Right lobe of liver (tissue), 6 donors: Measurements from ENCODE around the gene TNFRSF4. TPM values are rescaled to one million over a fixed set of nuclear protein-coding genes. Genes with fewer than 3 reads are reported as not detected.

Experiments
- ATAC-seq, 4 donors: fragments of 200-7000 bp; cut with Tn5 transposase; one replicate each; pipeline ENCODE4 v1.9.1; 2020; ENCODE audit warnings: mild to moderate bottlenecking in 4 of 4, moderate library complexity in 4 of 4
- DNase-seq, 3 donors: peaks; one replicate each; pipeline ENCODE4 v3.0.0-alpha.2; 2020
- H3K27ac ChIP-seq, 3 donors: fragments of 200-600 bp; one replicate each; pipeline ENCODE4 v1.8.0; 2022
- H3K27me3 ChIP-seq, 2 donors: fragments of 200-600 bp; one replicate each; pipeline ENCODE4 v1.8.0; 2022
- H3K36me3 ChIP-seq, 4 donors: fragments of 200-600 bp; sonication (generic) in 1 of 4; one replicate each; pipeline versions ENCODE4 v1.5.1 to v1.8.0; 2017 to 2022; ENCODE audit warnings: control low read depth in 1 of 4
- H3K4me1 ChIP-seq, 4 donors: fragments of 200-600 bp; sonication (generic) in 1 of 4; one replicate each; pipeline versions ENCODE4 v1.5.1 to v1.8.0; 2017 to 2022; ENCODE audit warnings: control low read depth in 1 of 4
- H3K4me3 ChIP-seq, 3 donors: fragments of 200-600 bp; one replicate each; pipeline ENCODE4 v1.8.0; 2022
- H3K9me3 ChIP-seq, 4 donors: fragments of 200-600 bp; sonication (generic) in 1 of 4; one replicate each; pipeline versions ENCODE4 v1.5.1 to v1.8.0; 2017 to 2022; ENCODE audit warnings: control low read depth in 1 of 4
- CTCF ChIP-seq, 4 donors: fragments of 200-600 bp in 3 of 4; fragments of 450-650 bp in 1 of 4; IDR thresholded peaks; one replicate each; pipeline versions ENCODE4 v1.5.1 to v1.8.0; 2016 to 2022; ENCODE audit warnings: antibody characterized with exemption in 4 of 4, mild to moderate bottlenecking in 2 of 4
- POLR2A ChIP-seq: fragments of 450-650 bp; IDR thresholded peaks from one replicate; pipeline ENCODE4 v1.6.1; 2017; ENCODE audit warnings: antibody characterized with exemption, mild to moderate bottlenecking
- WGBS: methylation state at CpG from one replicate; pipeline ENCODE4 v1.1.6; 2018; ENCODE audit warnings: low coverage, low lambda C conversion rate; ENCODE audit not compliant: insufficient coverage; ENCODE audit errors: missing lambda C conversion rate; 5-methylcytosine and 5-hydroxymethylcytosine counted together
- intact Hi-C, 2 donors: fragments of 100-400 bp; cut with DNase I; formaldehyde crosslinking; loops; one replicate each; pipeline versions ENCODE4 v1.11.2 to v1.14.1; 2022
- total RNA-seq, 6 experiments: library from RNA; depleted of rRNA in 2 of 6; stranded (reverse); fragments of >200 nt in 2 of 6; fragmentation: NEBNext Ultra II Directional in 3 of 6; extraction: Animal tissue kit (Norgen Biotek cat#: 25700) in 3 of 6; gene quantifications; one replicate each; pipeline versions ENCODE4 v1.1.0 to v1.2.4, GENCODE V29; 2016 to 2023
- donor health status: DM: no; HTN: yes; CAD: no.
- donor health status: DM: no; HTN: no; CAD: no.
- donor health status: DM: no; HTN: no; CAD: no.
- donor health status: DM: no; HTN: yes; CAD: no.
- donor health status: DM: no; HTN: yes; CAD: no.

The TNFRSF4 gene
- total RNA-seq, 6 experiments from 2014 or later, result 0.20 to 0.99 (median 0.28) TPM; not detected in 2

DNA sequence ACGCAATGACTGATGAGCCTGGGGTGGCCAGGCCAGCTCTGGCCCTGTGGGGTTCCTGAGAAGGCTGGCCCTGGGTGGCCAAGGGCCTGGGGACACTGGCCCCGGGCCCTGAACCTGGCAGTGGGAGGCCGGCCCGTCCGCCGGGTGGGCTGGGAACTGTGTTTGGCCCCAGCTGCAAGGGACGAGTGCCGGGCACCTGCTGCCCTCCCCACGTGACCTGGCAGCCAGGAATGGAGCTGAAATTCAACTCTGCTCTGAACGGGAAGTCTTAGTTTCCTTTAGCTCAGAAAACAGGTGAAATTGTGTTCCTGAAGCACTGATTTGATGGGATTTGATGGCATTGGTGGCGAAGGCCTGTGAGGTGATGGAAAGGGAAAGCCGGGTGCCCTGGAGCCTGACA lies 48.5 kb downstream of the TNFRSF4 start:
- H3K27ac ChIP-seq, result no peak overlapping the region
- intact Hi-C loops, result no loop called here
- TF ChIP-seq POLR2A, result no peak
- TF ChIP-seq CTCF (IDR thresholded peaks at IDR 0.05), result no peak
- DNase-seq (no peak), ATAC-seq (no peak)
- H3K36me3 ChIP-seq, result no peaks in the 10 kb centered on the region
- H3K4me3 ChIP-seq, result no peak overlapping the region
- no peaks in the 10 kb centered on the region for H3K9me3 ChIP-seq
- WGBS, result 60% methylated on average over 3 of the region's 12 CpGs
- no peaks in the 10 kb centered on the region for H3K4me1 ChIP-seq
- H3K27me3 ChIP-seq, result no peaks in the 10 kb centered on the region

DNA sequence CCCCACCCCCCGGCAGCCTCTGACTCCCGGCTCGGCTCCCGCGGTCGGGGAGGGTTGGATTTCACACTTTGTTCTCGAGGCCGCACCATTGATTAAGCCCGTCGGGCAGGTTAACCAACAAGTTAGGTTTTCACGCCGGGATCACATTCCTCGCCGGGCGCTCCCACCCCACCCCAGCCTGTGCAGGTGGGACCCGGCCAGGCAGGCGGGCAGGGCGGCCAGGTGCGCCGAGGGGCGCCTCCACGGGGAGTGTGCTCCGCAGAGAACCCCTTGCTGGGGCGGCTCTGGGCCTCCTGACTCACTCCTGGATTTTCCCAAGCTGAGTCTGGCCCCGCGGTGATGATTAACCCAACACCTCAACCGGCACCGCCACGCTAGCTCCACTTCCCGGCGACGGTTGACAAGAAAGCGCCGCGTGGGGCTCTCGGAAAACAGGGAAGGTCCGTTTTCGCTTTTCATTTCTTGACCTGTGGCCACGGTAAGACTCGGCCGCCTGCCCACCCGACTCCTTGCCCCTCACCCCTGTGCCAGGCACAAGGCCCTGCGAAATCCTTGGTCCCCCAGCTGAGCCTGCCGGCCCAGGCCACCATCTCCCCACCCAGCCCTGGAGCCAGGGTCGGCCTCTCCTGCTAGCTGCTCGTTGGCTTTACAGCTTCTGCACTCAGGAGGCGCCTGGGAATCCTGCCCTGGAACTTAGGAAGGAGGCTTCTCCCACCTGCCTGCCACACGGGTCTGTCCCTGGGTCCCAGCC lies 49.1 kb downstream of the TNFRSF4 start:
- peak in 2 of 4 donors; percentile 16 to 65 for ATAC-seq
- Histone ChIP-seq H3K27me3 (no peaks in the 10 kb centered on the region), H3K36me3 (no peaks in the 10 kb centered on the region), H3K27ac (no peak overlapping the region), H3K4me1 (no peaks in the 10 kb centered on the region), H3K9me3 (no peaks in the 10 kb centered on the region), H3K4me3 (no peak overlapping the region)
- 33% methylated on average over 19 of the region's 48 CpGs for WGBS
- intact Hi-C loops, result no loop called here
- TF ChIP-seq POLR2A (no peak), CTCF (IDR thresholded peaks at IDR 0.05) (no peak)
- no peak for DNase-seq

- Histone ChIP-seq H3K4me3 (no peak overlapping the region), H3K27ac (no peak overlapping the region), H3K9me3 (no peaks in the 10 kb centered on the region), H3K36me3 (no peaks in the 10 kb centered on the region), H3K27me3 (no peaks in the 10 kb centered on the region), H3K4me1 (no peaks in the 10 kb centered on the region)
- intact Hi-C loops, result no loop called here
- no peak for TF ChIP-seq POLR2A
- no peak for TF ChIP-seq CTCF (IDR thresholded peaks at IDR 0.05)
- ATAC-seq (no peak), DNase-seq (no peak)
- WGBS, result 52% methylated on average over 10 of the region's 26 CpGs
These were observed 49.6 kb downstream of the TNFRSF4 start for GRCh38 chr1:1164361-1164700.

GRCh38 chr1:1163538-1164070 lies 50.3 kb downstream of the TNFRSF4 start:
- intact Hi-C loops, result no loop called here
- no peaks in the 10 kb centered on the region for H3K4me1 ChIP-seq
- DNase-seq, result no peak
- no peaks in the 10 kb centered on the region for H3K36me3 ChIP-seq
- H3K27ac ChIP-seq, result no peak overlapping the region
- H3K27me3 ChIP-seq, result no peaks in the 10 kb centered on the region
- WGBS, result 75% methylated on average over 7 of the region's 33 CpGs
- H3K9me3 ChIP-seq, result no peaks in the 10 kb centered on the region
- ATAC-seq, result no peak
- no peak for TF ChIP-seq CTCF (IDR thresholded peaks at IDR 0.05)
- TF ChIP-seq POLR2A, result no peak
- H3K4me3 ChIP-seq, result no peak overlapping the region
